T-helper 2 cell treated with Interferon-gamma antibody and Interleukin-4, amounts not matched to agents 5 μg/mL and 100 μg/mL, for 36 hours (primary cell): ENCODE data around the gene POLD1.

Experiments
- DNase-seq: peaks from one replicate; pipeline ENCODE4 v3.0.0; 2021; ENCODE audit warnings: low spot score
- H3K27ac Mint-ChIP-seq: one replicate; pipeline ENCODE4 v1.8.0; 2021; ENCODE audit warnings: mild to moderate bottlenecking, mixed read lengths
- H3K27me3 Mint-ChIP-seq: one replicate; pipeline ENCODE4 v1.8.0; 2021; ENCODE audit warnings: low read depth, mixed read lengths
- H3K36me3 Mint-ChIP-seq: one replicate; pipeline ENCODE4 v1.8.0; 2021; ENCODE audit warnings: low read depth, mixed read lengths
- H3K4me1 Mint-ChIP-seq: one replicate; pipeline ENCODE4 v1.8.0; 2021; ENCODE audit warnings: low read depth, mixed read lengths
- H3K4me3 Mint-ChIP-seq: one replicate; pipeline ENCODE4 v1.8.0; 2022; ENCODE audit warnings: mild to moderate bottlenecking, moderate library complexity, mixed read lengths
- H3K9me3 Mint-ChIP-seq: one replicate; pipeline ENCODE4 v1.8.0; 2021; ENCODE audit warnings: mixed read lengths

Gene POLD1

GRCh38 chr19:50461066-50461875 is 77.1 kb downstream of the POLD1 start:
- Mint-ChIP-seq H3K9me3 (no peaks in the 10 kb centered on the region), H3K4me1 (peaks cover 16% of the 10 kb centered on the region), H3K27me3 (no peaks in the 10 kb centered on the region), H3K4me3 (no peak overlapping the region), H3K36me3 (no peaks in the 10 kb centered on the region), H3K27ac (peak overlapping the region; percentile 18)
- DNase-seq: peak; percentile 62

DNA sequence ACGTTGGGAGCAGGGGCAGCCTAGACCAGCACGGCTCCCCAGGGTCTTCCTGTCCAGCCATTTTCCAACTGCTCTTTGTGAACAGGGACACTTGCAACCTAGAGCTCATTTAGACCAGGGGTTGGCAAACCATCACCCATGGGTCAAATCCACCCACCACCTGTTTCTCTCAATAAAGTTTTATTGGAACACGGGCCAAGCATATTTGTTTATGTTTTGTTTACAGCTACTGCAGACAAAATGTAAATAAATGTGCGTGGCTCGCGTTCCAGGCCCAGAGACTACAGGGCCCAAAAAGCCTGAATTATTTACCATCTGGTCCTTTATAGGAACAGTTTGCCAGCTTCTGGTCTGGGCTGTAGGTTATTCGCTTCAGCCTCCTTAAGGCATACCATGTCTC is 78.8 kb downstream of the POLD1 start:
- no peak overlapping the region for H3K27ac Mint-ChIP-seq

DNA sequence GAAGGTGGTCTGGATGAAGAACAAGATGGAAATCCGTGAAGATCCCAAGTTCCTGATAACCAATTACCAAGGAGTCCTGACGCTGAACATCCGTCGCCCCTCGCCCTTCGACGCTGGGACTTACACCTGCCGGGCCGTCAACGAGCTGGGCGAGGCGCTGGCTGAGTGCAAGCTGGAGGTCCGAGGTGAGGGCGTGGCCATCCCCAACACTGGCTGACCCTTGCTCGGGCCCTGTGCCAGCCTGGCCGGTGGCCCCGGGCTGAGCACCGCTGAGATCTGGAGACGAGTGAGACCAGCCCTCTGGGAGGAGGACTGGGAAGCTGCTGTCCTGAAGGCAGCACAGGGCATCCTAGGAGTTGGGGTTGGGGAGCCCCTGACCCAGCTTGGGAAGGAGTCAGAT is 80.2 kb downstream of the POLD1 start:
- Mint-ChIP-seq H3K27me3 (no peaks in the 10 kb centered on the region), H3K27ac (no peak overlapping the region), H3K36me3 (no peaks in the 10 kb centered on the region)

More for the DNA sequence above, 78.8 kb downstream of the POLD1 start:
- Mint-ChIP-seq H3K36me3 (no peaks in the 10 kb centered on the region), H3K27me3 (no peaks in the 10 kb centered on the region), H3K4me1 (peaks cover 16% of the 10 kb centered on the region), H3K4me3 (no peak overlapping the region), H3K9me3 (no peaks in the 10 kb centered on the region)
- DNase-seq: no peak

GRCh38 chr19:50465000-50465399 is 80.9 kb downstream of the POLD1 start:
- DNase-seq: no peak
- Mint-ChIP-seq H3K4me1 (peaks cover 12% of the 10 kb centered on the region), H3K9me3 (no peaks in the 10 kb centered on the region), H3K27ac (no peak overlapping the region), H3K27me3 (no peaks in the 10 kb centered on the region), H3K36me3 (no peaks in the 10 kb centered on the region), H3K4me3 (no peak overlapping the region)

More for the DNA sequence above, 80.2 kb downstream of the POLD1 start:
- Mint-ChIP-seq H3K4me3 (no peak overlapping the region), H3K9me3 (no peaks in the 10 kb centered on the region), H3K4me1 (peaks cover 16% of the 10 kb centered on the region)
- DNase-seq: no peak

GRCh38 chr19:50465986-50466705 is 82.0 kb downstream of the POLD1 start:
- no peak for DNase-seq
- no peaks in the 10 kb centered on the region for H3K27me3 Mint-ChIP-seq
- no peaks in the 10 kb centered on the region for H3K36me3 Mint-ChIP-seq
- H3K27ac Mint-ChIP-seq: no peak overlapping the region
- no peak overlapping the region for H3K4me3 Mint-ChIP-seq
- H3K9me3 Mint-ChIP-seq: no peaks in the 10 kb centered on the region
- peaks cover 6% of the 10 kb centered on the region for H3K4me1 Mint-ChIP-seq

DNA sequence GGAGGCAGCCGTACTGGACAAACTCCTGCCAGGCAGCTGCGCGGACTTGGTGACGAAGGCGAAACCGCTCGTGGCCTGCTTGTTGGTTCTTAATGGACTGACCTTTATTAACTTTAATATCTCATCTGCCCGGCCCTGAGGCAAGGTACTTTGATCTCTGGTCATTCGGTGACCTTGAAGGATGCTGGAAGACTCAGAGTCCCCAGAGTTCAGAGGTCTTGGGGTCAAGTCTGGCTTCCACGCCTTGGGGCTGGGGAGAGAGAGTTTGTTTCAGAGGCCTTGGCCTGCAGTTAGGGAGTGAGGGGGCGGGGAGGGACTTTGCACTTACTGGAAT is 82.5 kb downstream of the POLD1 start:
- Mint-ChIP-seq H3K36me3 (no peaks in the 10 kb centered on the region), H3K4me3 (no peak overlapping the region), H3K27ac (no peak overlapping the region), H3K27me3 (no peaks in the 10 kb centered on the region), H3K9me3 (no peaks in the 10 kb centered on the region), H3K4me1 (peaks cover 3% of the 10 kb centered on the region)
- DNase-seq: no peak

- Mint-ChIP-seq H3K9me3 (no peaks in the 10 kb centered on the region), H3K4me3 (no peak overlapping the region), H3K27me3 (no peaks in the 10 kb centered on the region), H3K27ac (no peak overlapping the region), H3K4me1 (no peaks in the 10 kb centered on the region), H3K36me3 (no peaks in the 10 kb centered on the region)
- no peak for DNase-seq
Measured at GRCh38 chr19:50467566-50467965, 83.4 kb downstream of the POLD1 start.
